Cerebellar nuclear complex (tissue), 1 donor: ENCODE data around the gene FEN1.

Source experiments
- DNase-seq, 2 experiments: peaks; one replicate each; lab custom pipeline; 2025; lab: John Stamatoyannopoulos, UW

Gene FEN1

GRCh38 chr11:61757213-61757862, 35.4 kb upstream of the FEN1 start:
- no peak for DNase-seq

GRCh38 chr11:61760946-61761345, 31.8 kb upstream of the FEN1 start:
- no peak for DNase-seq

DNA sequence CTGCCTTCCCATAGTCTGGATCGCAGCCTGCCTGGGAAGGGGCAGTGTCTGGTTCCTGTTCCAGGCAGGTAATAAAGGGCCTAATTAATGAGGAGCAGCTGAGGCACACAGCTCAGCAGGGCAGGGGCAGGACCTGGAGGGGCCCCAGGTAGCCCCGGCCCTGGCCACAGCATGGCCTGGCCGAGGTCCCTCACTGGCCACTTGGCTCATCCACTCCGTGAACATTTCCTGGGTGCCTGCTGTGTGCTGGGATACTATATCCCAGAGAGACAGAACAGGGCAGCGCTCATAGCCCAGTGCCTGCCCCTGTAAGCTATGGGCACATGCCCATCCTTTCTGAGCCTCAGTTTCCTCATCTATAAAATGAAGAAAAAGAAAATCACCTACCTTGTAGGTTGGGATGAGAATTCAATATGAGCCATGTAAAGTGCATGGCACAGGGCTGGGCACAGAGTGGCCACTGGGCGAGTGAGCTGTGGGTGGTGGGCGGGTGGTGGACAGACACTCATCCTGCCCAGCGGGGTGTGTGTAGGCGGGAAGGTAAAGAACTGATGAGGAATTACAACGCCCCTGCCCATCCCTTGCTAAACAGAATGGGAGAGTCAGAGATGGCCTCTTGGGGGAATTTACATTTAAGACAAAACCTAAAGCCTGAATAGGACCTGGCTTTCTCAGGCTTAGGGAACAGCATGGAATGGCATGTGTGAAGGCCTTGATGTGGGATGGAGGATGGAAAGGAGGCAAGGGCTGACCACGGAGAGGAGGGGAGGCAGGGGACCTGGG, 31.1 kb upstream of the FEN1 start:
- DNase-seq: no peak

- no peak for DNase-seq
These were observed 30.5 kb upstream of the FEN1 start for GRCh38 chr11:61762223-61762615.

- no peak for DNase-seq
These were observed 29.9 kb upstream of the FEN1 start for GRCh38 chr11:61762798-61763197.

DNA sequence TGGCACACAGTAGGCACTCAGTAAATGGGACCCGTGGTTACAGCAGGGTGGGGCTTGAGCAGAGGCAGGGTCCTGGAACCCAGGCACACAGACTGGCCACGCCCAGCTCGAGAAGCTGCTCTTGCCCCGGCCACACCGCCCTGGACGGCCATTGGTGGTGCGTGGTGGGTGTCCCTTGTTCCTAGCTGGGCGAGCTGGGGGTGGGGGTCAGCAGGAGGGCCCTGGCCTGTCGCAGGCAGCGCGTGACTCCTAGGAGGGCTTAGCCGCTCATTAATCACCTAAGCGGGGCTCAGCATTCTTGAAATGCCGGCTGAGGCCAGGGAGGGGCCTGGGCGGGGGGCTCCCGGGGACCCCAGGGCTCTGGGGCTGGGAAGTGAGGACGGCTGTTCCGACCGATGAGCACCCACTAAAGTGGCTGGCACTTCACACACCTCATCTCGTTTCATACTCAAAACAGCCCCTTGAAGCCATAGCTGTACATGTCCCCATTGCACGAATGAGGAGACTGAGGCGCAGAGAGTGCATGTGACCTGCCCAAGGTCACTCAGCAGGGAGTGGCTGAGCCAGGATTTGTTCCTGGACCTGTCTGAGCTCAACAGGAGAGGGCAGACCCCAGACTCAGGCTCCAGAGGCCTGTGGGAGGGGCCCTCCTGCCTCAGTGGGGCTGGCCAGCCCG, 28.6 kb upstream of the FEN1 start:
- no peak for DNase-seq

- DNase-seq: no peak
These were observed 28.0 kb upstream of the FEN1 start for GRCh38 chr11:61764606-61765260.

DNA sequence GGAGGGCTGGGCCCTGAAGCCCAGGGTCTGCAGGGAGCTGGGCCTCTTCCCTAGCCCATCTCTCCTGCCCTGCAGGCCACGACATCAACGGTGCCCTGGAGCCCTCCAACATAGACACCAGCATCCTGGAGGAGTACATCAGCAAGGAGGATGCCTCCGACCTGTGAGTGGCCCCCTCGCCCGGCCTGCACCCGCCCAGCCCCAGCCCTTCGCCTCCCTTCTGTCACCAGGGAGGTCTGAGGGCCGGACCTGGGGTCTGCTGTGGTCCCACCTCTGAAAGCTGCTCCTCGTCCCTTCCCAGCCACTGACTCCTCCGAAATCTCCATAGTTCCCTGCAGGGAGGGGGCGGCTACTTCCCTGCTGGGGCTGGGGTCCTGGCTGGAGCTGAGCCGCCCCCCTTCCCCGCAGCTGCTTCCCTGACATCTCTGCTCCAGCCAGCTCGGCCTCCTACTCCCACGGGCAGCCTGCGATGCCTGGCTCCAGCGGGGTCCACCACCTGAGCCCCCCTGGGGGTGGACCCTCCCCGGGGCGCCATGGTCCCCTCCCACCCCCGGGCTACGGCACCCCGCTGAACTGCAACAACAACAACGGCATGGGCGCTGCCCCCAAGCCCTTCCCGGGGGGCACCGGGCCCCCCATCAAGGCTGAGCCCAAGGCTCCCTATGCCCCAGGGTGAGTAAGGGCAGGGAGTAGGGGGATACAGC, 27.0 kb upstream of the FEN1 start:
- DNase-seq: no peak

GRCh38 chr11:61766353-61766841, 26.3 kb upstream of the FEN1 start:
- DNase-seq: no peak

DNA sequence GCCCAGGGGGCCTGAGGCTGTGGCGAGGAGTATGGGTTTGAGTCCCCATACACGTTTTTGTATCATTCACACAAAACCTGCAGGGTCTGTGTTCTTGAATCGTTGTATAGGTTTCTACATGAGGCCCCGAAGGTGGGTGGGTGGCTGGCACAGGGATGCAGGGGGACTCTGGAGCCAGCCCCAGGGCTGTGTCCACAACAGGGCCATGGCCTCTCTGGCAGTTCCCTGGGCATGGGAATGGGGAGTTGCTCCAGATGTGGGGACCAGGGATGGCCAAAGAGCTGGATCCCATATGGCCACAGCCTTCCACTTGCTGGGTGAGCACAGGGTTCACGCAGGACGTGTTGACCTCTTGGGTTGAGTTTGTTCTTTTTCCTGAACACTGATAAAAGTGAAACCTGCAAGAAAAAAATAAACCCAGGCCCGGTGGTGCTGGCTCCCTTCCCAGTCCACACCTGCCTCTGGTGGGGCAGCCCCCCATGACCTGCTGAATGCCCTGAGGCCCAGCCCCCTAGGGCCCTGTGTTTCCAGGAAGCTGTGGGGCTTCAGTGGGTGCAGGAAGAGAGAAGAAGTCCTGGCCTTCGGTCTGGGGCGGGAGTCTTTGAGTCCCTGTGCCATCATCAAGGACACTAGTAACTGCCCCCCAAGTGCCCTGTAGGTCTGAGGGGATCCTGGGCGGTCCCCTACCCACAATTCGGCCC, 24.2 kb upstream of the FEN1 start:
- no peak for DNase-seq

DNA sequence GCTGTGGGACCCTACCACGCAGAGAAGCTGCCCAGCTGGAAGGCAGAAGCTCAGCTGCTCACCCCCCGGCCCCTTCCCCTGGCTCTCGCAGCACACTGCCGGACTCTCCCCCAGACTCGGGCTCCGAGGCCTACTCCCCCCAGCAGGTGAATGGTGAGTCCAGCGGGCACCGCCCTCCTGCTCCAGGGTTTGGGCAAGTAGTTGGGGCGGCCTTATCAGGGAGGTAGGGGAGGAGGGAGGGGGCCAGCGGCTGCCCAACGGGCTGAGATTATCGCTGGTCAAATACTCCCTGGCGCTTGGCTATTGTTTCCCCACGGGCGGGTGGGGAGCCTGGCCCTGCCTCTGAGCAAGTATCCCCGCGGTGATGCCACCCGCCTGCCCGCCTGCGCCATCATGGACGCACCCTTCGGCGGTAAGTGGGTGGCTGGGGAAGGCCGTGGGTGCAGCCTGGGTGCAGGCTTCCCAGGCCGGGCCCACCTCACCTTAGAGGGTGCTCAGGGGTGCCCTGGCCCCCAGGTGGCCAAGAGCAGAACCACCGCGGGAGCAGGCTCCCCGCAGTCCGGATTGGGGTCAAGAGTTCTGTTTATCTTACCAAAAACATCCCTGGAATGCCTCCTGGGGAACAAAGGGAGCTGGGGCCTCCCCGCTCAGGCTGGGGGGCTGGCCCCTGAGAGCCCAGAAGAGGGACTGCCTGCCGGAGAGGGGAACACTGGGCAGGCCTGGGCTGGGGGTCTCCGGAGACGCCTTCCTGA, 23.4 kb upstream of the FEN1 start:
- DNase-seq: no peak

DNA sequence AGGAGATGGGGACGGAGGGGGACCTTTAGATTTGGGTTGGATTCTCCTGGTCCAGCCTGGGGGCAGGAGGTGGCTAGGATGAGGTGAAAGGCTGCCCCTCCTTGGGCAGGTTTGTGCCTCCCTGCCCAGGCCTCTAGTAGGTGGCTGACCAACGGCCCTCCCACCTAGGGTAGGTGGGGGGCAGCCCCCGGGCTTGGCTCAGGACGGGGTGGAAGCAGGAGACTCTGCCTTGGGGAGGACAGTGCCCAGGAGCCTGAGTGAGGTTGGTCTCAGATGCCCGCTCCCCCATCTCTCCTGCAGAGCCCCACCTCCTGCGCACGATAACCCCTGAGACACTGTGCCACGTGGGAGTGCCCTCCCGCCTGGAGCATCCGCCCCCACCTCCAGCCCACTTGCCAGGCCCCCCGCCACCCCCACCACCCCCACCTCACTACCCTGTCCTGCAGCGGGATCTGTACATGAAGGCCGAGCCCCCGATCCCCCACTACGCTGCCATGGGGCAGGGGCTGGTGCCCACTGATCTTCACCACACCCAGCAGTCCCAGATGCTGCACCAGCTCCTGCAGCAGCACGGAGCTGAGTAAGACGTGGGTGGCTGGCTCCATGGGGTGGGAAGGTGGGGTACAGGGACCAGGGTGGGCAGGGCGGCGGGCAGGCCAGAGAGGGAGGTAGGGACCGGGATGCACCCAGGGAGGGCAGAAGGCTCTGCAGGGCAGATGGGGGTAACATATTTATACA, 22.6 kb upstream of the FEN1 start:
- DNase-seq: no peak

DNA sequence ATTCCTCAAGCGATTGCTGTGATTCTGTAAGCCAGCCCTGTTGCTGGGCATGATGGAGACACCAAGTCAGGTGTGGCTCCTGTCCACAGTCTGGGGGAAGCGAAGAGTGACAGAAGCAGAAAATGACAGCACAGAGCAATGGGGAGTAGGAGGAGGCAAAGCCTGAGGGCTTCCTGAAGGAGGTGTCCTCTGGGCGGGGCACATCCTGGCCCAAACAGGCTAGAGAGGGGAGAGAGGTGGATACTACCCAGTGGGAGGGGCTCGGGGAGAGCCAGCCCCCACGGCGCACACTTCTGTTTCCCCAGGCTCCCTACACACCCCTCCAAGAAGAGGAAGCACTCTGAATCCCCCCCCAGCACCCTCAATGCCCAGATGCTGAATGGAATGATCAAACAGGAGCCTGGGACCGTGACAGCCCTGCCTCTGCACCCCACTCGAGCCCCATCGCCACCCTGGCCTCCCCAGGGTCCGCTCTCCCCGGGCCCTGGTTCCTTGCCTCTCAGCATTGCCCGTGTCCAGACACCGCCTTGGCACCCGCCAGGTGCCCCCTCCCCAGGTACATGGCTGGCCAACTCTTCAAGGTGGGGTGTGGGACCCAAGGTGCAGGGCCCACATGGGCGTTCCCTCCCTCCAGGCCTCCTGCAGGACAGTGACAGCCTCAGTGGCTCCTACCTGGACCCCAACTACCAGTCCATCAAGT, 21.4 kb upstream of the FEN1 start:
- DNase-seq: no peak

- no peak for DNase-seq
These were observed 20.7 kb upstream of the FEN1 start for GRCh38 chr11:61771985-61772455.

DNA sequence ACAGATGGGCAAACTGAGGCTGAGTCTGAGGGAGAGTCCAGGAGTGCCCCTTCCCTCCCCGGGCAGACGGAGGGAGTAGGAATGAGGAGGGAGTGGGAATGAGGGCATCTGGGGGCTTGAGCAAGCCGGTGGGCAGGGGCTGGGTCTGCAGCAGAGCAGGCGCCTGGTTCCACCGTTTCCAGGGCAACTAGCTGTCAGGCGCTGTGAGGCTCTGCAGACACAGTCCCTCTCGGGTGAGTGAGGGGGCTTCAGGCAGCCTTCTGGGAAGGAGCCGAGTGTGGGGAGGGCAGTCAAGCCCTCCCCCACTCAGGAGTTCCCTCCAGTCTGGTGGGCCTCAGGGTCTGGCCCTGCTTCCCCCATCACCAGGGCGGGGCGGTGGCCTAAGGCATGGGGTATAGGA, 19.4 kb upstream of the FEN1 start:
- no peak for DNase-seq

DNA sequence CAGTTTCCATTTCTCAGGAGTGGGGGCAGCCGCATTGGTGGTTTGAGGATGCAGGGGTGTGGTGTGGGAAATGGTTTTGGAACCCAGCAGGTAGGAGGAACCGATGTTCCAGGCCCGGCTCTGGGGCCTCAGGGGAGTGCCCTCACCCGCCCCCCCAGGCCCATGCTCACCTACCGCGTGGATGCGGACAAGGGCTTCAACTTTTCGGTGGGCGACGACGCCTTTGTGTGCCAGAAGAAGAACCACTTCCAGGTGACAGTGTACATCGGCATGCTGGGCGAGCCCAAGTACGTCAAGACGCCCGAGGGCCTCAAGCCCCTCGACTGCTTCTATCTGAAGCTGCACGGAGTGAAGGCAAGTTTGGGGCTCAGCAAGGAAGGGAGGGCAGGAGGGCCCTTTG, 18.9 kb upstream of the FEN1 start:
- no peak for DNase-seq

GRCh38 chr11:61774411-61774810, 18.3 kb upstream of the FEN1 start:
- DNase-seq: no peak

DNA sequence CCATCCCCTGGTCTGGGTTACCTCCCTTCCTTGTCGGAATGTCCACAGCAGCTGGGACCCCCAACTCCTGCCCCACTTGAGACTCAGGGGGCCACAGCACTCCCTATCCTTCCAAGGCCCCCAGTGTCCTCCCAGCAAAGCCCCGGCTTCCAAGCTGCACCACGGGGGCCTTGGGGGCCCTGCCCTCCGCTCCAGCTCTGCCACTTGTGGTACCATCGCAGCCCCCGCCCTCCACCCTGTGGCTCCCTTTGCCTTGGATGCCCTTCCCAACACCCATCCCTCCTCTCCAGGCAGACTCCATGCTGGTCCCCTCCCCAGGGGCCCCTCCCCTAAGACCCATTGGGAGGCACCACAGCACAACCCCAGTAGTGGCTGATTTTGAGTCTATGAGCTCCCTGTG, 17.6 kb upstream of the FEN1 start:
- DNase-seq: no peak
